Keratinocyte (primary cell): ENCODE results near the gene FAM162A. TPM values are rescaled to one million over a fixed set of nuclear protein-coding genes. Genes with fewer than 3 reads are reported as not detected.

Experiments
- DNase-seq: peaks from one replicate; pipeline ENCODE4 v3.0.0-alpha.2; 2011; ENCODE audit warnings: low read depth, missing footprints, low spot score
- FAIRE-seq: peaks from 2 replicates; lab custom pipeline; 2011; peaks lifted over from hg19 to GRCh38; lab: Jason Lieb, UNC
- H2AFZ ChIP-seq: 2 replicates; pipeline ENCODE4 v1.6.0; 2012; ENCODE audit warnings: low read length, control low read depth, inconsistent platforms; ENCODE audit not compliant: control insufficient read depth
- H3K27ac ChIP-seq: 2 replicates; pipeline ENCODE4 v1.5.1; 2011; ENCODE audit warnings: low read length; ENCODE audit not compliant: control insufficient read depth, insufficient read depth
- H3K27me3 ChIP-seq: 3 replicates; pipeline ENCODE4 v1.6.0; 2011; ENCODE audit warnings: low read length; ENCODE audit not compliant: control insufficient read depth, insufficient read depth; ENCODE audit errors: extremely low read depth
- H3K36me3 ChIP-seq, 2 experiments: 2 replicates in 1 of 2; 3 replicates in 1 of 2; pipeline ENCODE4 v1.5.1; 2011; ENCODE audit warnings: low read length in 2 of 2, mild to moderate bottlenecking in 1 of 2; ENCODE audit not compliant: control insufficient read depth in 2 of 2, insufficient read depth in 2 of 2; ENCODE audit errors: extremely low read depth in 1 of 2
- H3K4me1 ChIP-seq: 3 replicates; pipeline ENCODE4 v1.5.1; 2011; ENCODE audit warnings: low read length; ENCODE audit not compliant: control insufficient read depth, insufficient read depth; ENCODE audit errors: extremely low read depth
- H3K4me2 ChIP-seq: 3 replicates; pipeline ENCODE4 v1.6.0; 2011; ENCODE audit warnings: low read depth, low read length; ENCODE audit not compliant: control insufficient read depth, insufficient read depth; ENCODE audit errors: extremely low read depth
- H3K4me3 ChIP-seq, 3 experiments: fragments of 200-600 bp in 1 of 3; sonication (generic) in 1 of 3; 2 replicates in 2 of 3; 3 replicates in 1 of 3; pipeline ENCODE4 v1.5.1; 2011 to 2016; ENCODE audit warnings: low read length in 3 of 3, mild to moderate bottlenecking in 3 of 3, control low read depth in 2 of 3, inconsistent platforms in 1 of 3, low read depth in 1 of 3, mixed read lengths in 1 of 3, mixed run types in 1 of 3, moderate library complexity in 1 of 3; ENCODE audit not compliant: control insufficient read depth in 2 of 3, insufficient read depth in 2 of 3; ENCODE audit errors: extremely low read depth in 1 of 3
- H3K79me2 ChIP-seq: 2 replicates; pipeline ENCODE4 v1.6.0; 2012; ENCODE audit warnings: low read length; ENCODE audit not compliant: control insufficient read depth, insufficient read depth
- H3K9ac ChIP-seq: 3 replicates; pipeline ENCODE4 v1.6.0; 2011; ENCODE audit warnings: low read length; ENCODE audit not compliant: control insufficient read depth, insufficient read depth; ENCODE audit errors: extremely low read depth
- H3K9me1 ChIP-seq: 3 replicates; pipeline ENCODE4 v1.6.0; 2011; ENCODE audit warnings: low read length; ENCODE audit not compliant: control insufficient read depth, insufficient read depth; ENCODE audit errors: extremely low read depth
- H3K9me3 ChIP-seq: 2 replicates; pipeline ENCODE4 v1.5.1; 2012; ENCODE audit warnings: low read depth, low read length; ENCODE audit not compliant: control insufficient read depth
- H4K20me1 ChIP-seq: 3 replicates; pipeline ENCODE4 v1.6.0; 2011; ENCODE audit warnings: low read length; ENCODE audit not compliant: control insufficient read depth, insufficient read depth; ENCODE audit errors: extremely low read depth
- CTCF ChIP-seq, 3 experiments: IDR thresholded peaks in 1 of 3; conservative IDR thresholded peaks in 1 of 3; optimal IDR thresholded peaks in 1 of 3; 2 replicates in 2 of 3; 3 replicates in 1 of 3; pipeline versions ENCODE3 to v1.5.1; 2011; ENCODE audit warnings: low read length in 3 of 3, mild to moderate bottlenecking in 3 of 3, moderate library complexity in 2 of 3, control low read depth in 1 of 3, inconsistent platforms in 1 of 3; ENCODE audit not compliant: insufficient read depth in 2 of 3; ENCODE audit errors: extremely low read depth in 1 of 3
- EZH2 ChIP-seq: IDR thresholded peaks from one replicate; pipeline ENCODE4 v1.6.1; 2012; ENCODE audit warnings: inconsistent platforms, mild to moderate bottlenecking, low read length, moderate library complexity
- dilution Hi-C: fragments of 300-500 bp; cut with MboI; formaldehyde crosslinking; loops from one replicate; pipeline ENCODE4 v1.7.0; 2020; ENCODE audit warnings: low sequenced_read_pairs; ENCODE audit not compliant: extremely low pct_ligation_motif_present
- polyA plus RNA-seq, 5 experiments: library from polyadenylated mRNA; depleted of rRNA in 3 of 5; stranded (reverse) in 3 of 5; stranded (forward) in 1 of 5; unstranded in 1 of 5; fragments of >200 nt; gene quantifications; 1 replicate in 1 of 5; 2 replicates in 3 of 5; 3 replicates in 1 of 5; pipeline versions ENCODE4 v1.2.1 to v1.2.3, GENCODE V29; 2011 to 2012; ENCODE audit warnings: missing spikeins in 2 of 5, low read depth in 1 of 5, low replicate concordance in 1 of 5

Gene FAM162A
- polyA plus RNA-seq, 1 donor (not counting 4 experiments of a cell fraction or from before 2014, with no cell fraction given): 124 TPM

DNA sequence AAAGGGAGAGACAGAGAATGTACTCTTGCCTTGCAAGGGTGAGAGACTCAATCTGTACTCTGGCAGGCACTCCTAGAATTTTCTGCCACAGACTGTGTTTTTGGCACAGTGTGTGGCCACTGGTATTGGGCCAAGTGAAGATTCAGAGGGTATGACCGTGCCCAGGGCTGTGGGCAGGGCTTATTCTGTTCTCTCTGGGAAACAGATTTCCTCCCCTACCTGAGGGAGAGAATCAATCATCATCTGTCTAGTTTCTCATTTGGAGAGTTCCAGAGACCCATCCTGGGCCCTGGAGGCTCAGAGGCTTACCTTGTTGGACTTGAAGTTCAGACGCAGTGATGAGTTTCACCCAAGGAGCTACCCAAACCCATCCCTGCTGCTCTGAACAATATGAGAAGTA is 30.8 kb upstream of the FAM162A start:
- peak overlapping the region; percentile 1 for H3K4me2 ChIP-seq

DNA sequence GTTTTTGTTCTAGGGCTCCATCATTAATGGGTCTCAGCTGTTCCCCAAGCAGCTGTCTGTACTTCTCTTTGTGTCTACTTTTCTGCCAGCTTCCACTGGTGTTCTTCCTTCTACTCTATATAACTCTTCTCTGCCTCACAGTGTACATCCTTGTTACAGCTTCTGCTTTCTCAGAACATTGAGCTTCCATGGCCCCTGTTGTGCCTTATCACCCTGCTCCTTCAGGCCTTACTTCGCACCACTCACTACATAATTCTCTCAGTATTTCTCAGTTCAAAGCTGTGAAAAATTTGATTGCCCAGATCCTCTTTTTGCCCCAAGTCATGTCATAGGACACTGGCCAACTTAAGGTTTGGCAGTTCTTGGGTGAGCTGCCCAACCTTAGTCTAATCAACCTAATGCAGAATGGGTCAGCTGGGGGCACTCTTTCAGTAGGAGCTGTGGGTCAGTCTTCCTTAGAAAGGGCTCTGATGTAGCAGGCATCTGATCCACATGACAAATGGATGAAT is 30.0 kb upstream of the FAM162A start:
- Histone ChIP-seq H3K9me3 (no peaks in the 10 kb centered on the region), H4K20me1 (no peaks in the 10 kb centered on the region), H2AFZ (no peak overlapping the region), H3K4me2 (no peak overlapping the region), H3K79me2 (no peaks in the 10 kb centered on the region), H3K27ac (no peak overlapping the region), H3K4me3 (no peak overlapping the region), H3K4me1 (peaks cover 15% of the 10 kb centered on the region), H3K27me3 (no peaks in the 10 kb centered on the region), H3K9ac (no peak overlapping the region), H3K9me1 (no peaks in the 10 kb centered on the region), H3K36me3 (peaks cover 3 to 8% of the 10 kb centered on the region in 2 experiments)
- DNase-seq: no peak
- FAIRE-seq: no peak
- no peak for TF ChIP-seq CTCF (optimal IDR thresholded peaks at IDR 0.05 in 1 of 3, IDR thresholded peaks at IDR 0.05 in 1 of 3, conservative IDR thresholded peaks at IDR 0.05 in 1 of 3; ENCODE audit: extremely low read depth in 1 of 3, insufficient read depth in 2 of 3, low read length in 3 of 3)
- no peak for TF ChIP-seq EZH2
- dilution Hi-C loops: no loop called here

More for the DNA sequence above, 30.8 kb upstream of the FAM162A start:
- DNase-seq: no peak
- H3K27ac ChIP-seq: no peak overlapping the region
- no peak overlapping the region for H3K4me3 ChIP-seq
- no peaks in the 10 kb centered on the region for H4K20me1 ChIP-seq
- TF ChIP-seq CTCF (optimal IDR thresholded peaks at IDR 0.05 in 1 of 3, IDR thresholded peaks at IDR 0.05 in 1 of 3, conservative IDR thresholded peaks at IDR 0.05 in 1 of 3; ENCODE audit: extremely low read depth in 1 of 3, insufficient read depth in 2 of 3, low read length in 3 of 3) (no peak), EZH2 (no peak)
- peak; percentile 88 for FAIRE-seq
- H3K79me2 ChIP-seq: no peaks in the 10 kb centered on the region
- H2AFZ ChIP-seq: no peak overlapping the region
- H3K9me1 ChIP-seq: no peaks in the 10 kb centered on the region
- no peaks in the 10 kb centered on the region for H3K9me3 ChIP-seq
- H3K27me3 ChIP-seq: no peaks in the 10 kb centered on the region
- H3K36me3 ChIP-seq: peaks cover 0 to 3% of the 10 kb centered on the region in 2 experiments
- dilution Hi-C loops: no loop called here
- H3K4me1 ChIP-seq: peaks cover 15% of the 10 kb centered on the region
- H3K9ac ChIP-seq: no peak overlapping the region
